HEK293T (cell line): ENCODE results near the gene MOV10L1.

Source experiments
- BHLHE40 ChIP-seq: fragments of 450-650 bp; IDR thresholded peaks from 2 replicates; pipeline ENCODE4 v1.6.1; 2016; ENCODE audit warnings: mild to moderate bottlenecking, moderate library complexity, borderline replicate concordance
- TARDBP ChIP-seq: fragments of 450-650 bp; IDR thresholded peaks from 2 replicates; pipeline ENCODE4 v1.6.1; 2016
- TF ChIP-seq, protein P1 (sequence below): fragments of 450-650 bp; IDR thresholded peaks from 2 replicates; pipeline ENCODE4 v1.6.1; 2016

- TF ChIP-seq, protein P1, sequence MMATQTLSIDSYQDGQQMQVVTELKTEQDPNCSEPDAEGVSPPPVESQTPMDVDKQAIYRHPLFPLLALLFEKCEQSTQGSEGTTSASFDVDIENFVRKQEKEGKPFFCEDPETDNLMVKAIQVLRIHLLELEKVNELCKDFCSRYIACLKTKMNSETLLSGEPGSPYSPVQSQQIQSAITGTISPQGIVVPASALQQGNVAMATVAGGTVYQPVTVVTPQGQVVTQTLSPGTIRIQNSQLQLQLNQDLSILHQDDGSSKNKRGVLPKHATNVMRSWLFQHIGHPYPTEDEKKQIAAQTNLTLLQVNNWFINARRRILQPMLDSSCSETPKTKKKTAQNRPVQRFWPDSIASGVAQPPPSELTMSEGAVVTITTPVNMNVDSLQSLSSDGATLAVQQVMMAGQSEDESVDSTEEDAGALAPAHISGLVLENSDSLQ = no peak
- TF ChIP-seq BHLHE40 (no peak), TARDBP (no peak)
Measured at GRCh38 chr22:50062509-50063135, 27.2 kb upstream of the MOV10L1 start.
